Measurements from ENCODE around the gene TMEM161B. TPM values are rescaled to one million over a fixed set of nuclear protein-coding genes. Genes with fewer than 3 reads are reported as not detected.

The TMEM161B gene
- total and polyA plus RNA-seq, 10 donors: 5.2 to 35.1 (median 21.4) TPM

GRCh38 chr5:88281322-88281721 is 12.7 kb upstream of the TMEM161B start:
- no peaks in the 10 kb centered on the region for H3K9me3 ChIP-seq
- peaks cover 0 to 22% (median 3%) of the 10 kb centered on the region in 6 donors for H3K36me3 ChIP-seq
- H3K27me3 ChIP-seq (replicated peaks in 1 of 7): no peaks in the 10 kb centered on the region
- no peak overlapping the region for H3K27ac ChIP-seq
- H3K4me1 ChIP-seq: no peaks in the 10 kb centered on the region
- DNase-seq: no peak
- TF ChIP-seq POLR2A (IDR thresholded peaks at IDR 0.05) (no peak), CTCF (IDR thresholded peaks at IDR 0.05 in 8 of 11, conservative IDR thresholded peaks at IDR 0.05 in 3 of 11) (no peak), POLR2AphosphoS5 (IDR thresholded peaks at IDR 0.05) (no peak)
- 78 to 89% (median 85%) methylated on average over 3 of the region's 3 CpGs for WGBS, 5 donors
- intact Hi-C loops (cut with DNase I; ENCODE audit: low total_unique reads): no loop called here
- no peak overlapping the region for H3K4me3 ChIP-seq

DNA sequence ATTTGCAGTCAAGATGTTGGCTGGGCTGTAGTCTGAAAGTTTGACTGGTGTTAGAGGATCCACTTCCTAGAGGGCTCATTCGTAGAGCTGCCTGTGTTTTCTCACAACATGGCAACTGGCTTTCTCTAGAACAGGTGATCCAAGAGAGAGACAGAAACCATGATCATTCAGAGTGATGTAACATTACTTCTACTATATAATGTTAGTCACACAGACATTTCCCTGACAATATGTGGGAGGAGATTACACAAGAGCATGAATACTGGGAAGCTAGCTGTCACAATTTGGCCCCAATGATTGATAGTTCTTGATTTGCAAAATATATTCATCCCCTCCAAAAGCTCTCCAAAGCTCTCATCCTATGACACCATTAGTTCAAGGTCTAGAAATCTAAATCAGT is 10.9 kb upstream of the TMEM161B start:
- H3K4me1 ChIP-seq: no peaks in the 10 kb centered on the region
- no peaks in the 10 kb centered on the region for H3K27me3 ChIP-seq (replicated peaks in 1 of 7)
- H3K4me3 ChIP-seq: no peak overlapping the region
- no peaks in the 10 kb centered on the region for H3K9me3 ChIP-seq
- TF ChIP-seq POLR2AphosphoS5 (IDR thresholded peaks at IDR 0.05) (no peak), POLR2A (IDR thresholded peaks at IDR 0.05) (no peak), CTCF (IDR thresholded peaks at IDR 0.05 in 8 of 11, conservative IDR thresholded peaks at IDR 0.05 in 3 of 11) (no peak)
- 79 to 95% (median 86%) methylated on average over 1 of the region's 1 CpG for WGBS, 5 donors
- intact Hi-C loops (cut with DNase I; ENCODE audit: low total_unique reads): no loop called here
- no peak overlapping the region for H3K27ac ChIP-seq
- no peak for DNase-seq
- peaks cover 0 to 34% (median 8%) of the 10 kb centered on the region in 6 donors for H3K36me3 ChIP-seq

GRCh38 chr5:88276378-88276777 is 7.7 kb upstream of the TMEM161B start:
- H3K4me1 ChIP-seq: peaks cover 0 to 5% (median 2%) of the 10 kb centered on the region in 6 donors
- intact Hi-C loops (cut with DNase I; ENCODE audit: low total_unique reads): no loop called here
- no peaks in the 10 kb centered on the region for H3K9me3 ChIP-seq
- TF ChIP-seq POLR2AphosphoS5 (IDR thresholded peaks at IDR 0.05) (no peak), CTCF (IDR thresholded peaks at IDR 0.05 in 8 of 11, conservative IDR thresholded peaks at IDR 0.05 in 3 of 11) (no peak)
- no peak overlapping the region for H3K27ac ChIP-seq
- 96 to 100% (median 98%) methylated on average over 1 of the region's 1 CpG for WGBS, 5 donors
- H3K36me3 ChIP-seq: peaks cover 0 to 49% (median 14%) of the 10 kb centered on the region in 6 donors
- H3K4me3 ChIP-seq: no peak overlapping the region
- no peaks in the 10 kb centered on the region for H3K27me3 ChIP-seq (replicated peaks in 1 of 7)
- no peak for DNase-seq

DNA sequence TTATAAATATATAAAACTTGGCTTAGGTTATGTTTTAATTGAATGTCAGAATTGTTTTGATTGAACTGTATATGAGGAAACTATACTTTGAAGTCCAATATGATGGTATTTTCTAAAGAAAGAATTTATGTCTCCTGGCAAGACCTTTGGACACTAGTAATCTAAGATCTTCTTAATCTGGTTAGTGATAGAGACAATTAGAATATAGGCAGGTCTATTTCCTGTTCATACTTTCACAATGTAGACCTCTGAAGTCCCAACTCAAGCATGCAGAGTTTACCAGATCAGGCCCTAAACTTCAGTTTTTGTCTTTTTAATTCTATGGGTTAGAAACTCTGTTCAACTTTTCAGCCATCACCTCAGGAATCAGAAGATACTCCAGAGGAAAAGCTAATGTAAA is 6.9 kb upstream of the TMEM161B start:
- H3K36me3 ChIP-seq: peaks cover 0 to 57% (median 14%) of the 10 kb centered on the region in 6 donors
- no peaks in the 10 kb centered on the region for H3K27me3 ChIP-seq (replicated peaks in 1 of 7)
- H3K4me3 ChIP-seq: no peak overlapping the region
- TF ChIP-seq POLR2A (IDR thresholded peaks at IDR 0.05) (no peak), CTCF (IDR thresholded peaks at IDR 0.05 in 8 of 11, conservative IDR thresholded peaks at IDR 0.05 in 3 of 11) (no peak), POLR2AphosphoS5 (IDR thresholded peaks at IDR 0.05) (no peak)
- intact Hi-C loops (cut with DNase I; ENCODE audit: low total_unique reads): no loop called here
- H3K4me1 ChIP-seq: peaks cover 5 to 13% (median 9%) of the 10 kb centered on the region in 6 donors
- H3K27ac ChIP-seq: no peak overlapping the region
- H3K9me3 ChIP-seq: no peaks in the 10 kb centered on the region
- no peak for DNase-seq

All from spleen (tissue), 11 donors.